K562 (cell line): ENCODE results near the gene RNU6-9. TPM values are rescaled to one million over a fixed set of nuclear protein-coding genes. Genes with fewer than 3 reads are reported as not detected.

Experiments used
- ATF1 ChIP-seq, 2 experiments: fragments of 450-650 bp in 1 of 2; IDR thresholded peaks; 2 replicates each; pipeline ENCODE4 v1.6.1; 2016; ENCODE audit warnings: missing compliant biosample characterization in 1 of 2, missing genetic modification characterization in 1 of 2
- ATF3 ChIP-seq, 2 experiments: fragments of 450-650 bp in 1 of 2; sonication (generic) in 1 of 2; formaldehyde crosslinking in 1 of 2; IDR thresholded peaks in 1 of 2; conservative IDR thresholded peaks in 1 of 2; 2 replicates each; pipeline versions ENCODE4 v1.6.1 to v1.8.1; 2016 to 2023; ENCODE audit warnings: mild to moderate bottlenecking in 2 of 2, moderate library complexity in 2 of 2, inconsistent platforms in 1 of 2, missing genetic modification reagents in 1 of 2
- CBX3 ChIP-seq, 2 experiments: IDR thresholded peaks; 1 replicate in 1 of 2; 2 replicates in 1 of 2; pipeline ENCODE4 v1.6.1; 2012; ENCODE audit warnings: inconsistent platforms in 2 of 2, low read length in 2 of 2, borderline replicate concordance in 1 of 2, control low read depth in 1 of 2
- E2F8 ChIP-seq: fragments of 450-650 bp; IDR thresholded peaks from 2 replicates; pipeline ENCODE4 v1.7.1; 2018; ENCODE audit warnings: mild to moderate bottlenecking, low read depth; ENCODE audit not compliant: partially characterized antibody
- FOSL1 ChIP-seq: fragments of 200-800 bp; sonication (Bioruptor generic); conservative IDR thresholded peaks from 2 replicates; pipeline ENCODE4 v1.6.1; 2016; ENCODE audit warnings: missing genetic modification characterization, missing compliant biosample characterization
- GATAD2A ChIP-seq: fragments of 450-650 bp; IDR thresholded peaks from 2 replicates; pipeline ENCODE4 v1.6.1; 2017
- HMGN3 ChIP-seq: IDR thresholded peaks from 2 replicates; pipeline ENCODE4 v1.6.1; 2011; ENCODE audit warnings: borderline replicate concordance, low read depth, mild to moderate bottlenecking, mixed read lengths, low read length; ENCODE audit not compliant: insufficient read length; ENCODE audit errors: extremely low read depth
- KDM1A ChIP-seq, 2 experiments: fragments of 450-650 bp; IDR thresholded peaks; 2 replicates each; pipeline ENCODE4 v1.6.1; 2016; ENCODE audit warnings: mild to moderate bottlenecking in 2 of 2
- MYBL2 ChIP-seq, 2 experiments: fragments of 450-650 bp in 1 of 2; sonication (generic) in 1 of 2; formaldehyde crosslinking in 1 of 2; IDR thresholded peaks; 2 replicates each; pipeline versions ENCODE4 v1.6.1 to v1.8.1; 2017 to 2022; ENCODE audit warnings: borderline replicate concordance in 1 of 2, inconsistent platforms in 1 of 2, low read depth in 1 of 2, mild to moderate bottlenecking in 1 of 2, missing genetic modification reagents in 1 of 2, moderate library complexity in 1 of 2
- NEUROD1 ChIP-seq: fragments of 150-350 bp; IDR thresholded peaks from 2 replicates; pipeline ENCODE4 v1.6.1; 2014; ENCODE audit warnings: borderline replicate concordance, low read length, low read depth; ENCODE audit not compliant: partially characterized antibody
- POLR2AphosphoS5 ChIP-seq: IDR thresholded peaks from 2 replicates; pipeline ENCODE4 v1.6.1; 2011; ENCODE audit warnings: mild to moderate bottlenecking, low read depth, low read length, moderate library complexity; ENCODE audit not compliant: control insufficient read depth, insufficient read depth
- POLR2G ChIP-seq: fragments of 200-400 bp; formaldehyde crosslinking; IDR thresholded peaks from 2 replicates; pipeline ENCODE4 v1.6.1; 2017; ENCODE audit warnings: low read depth, mild to moderate bottlenecking, antibody characterized with exemption, low read length, moderate library complexity
- RB1 ChIP-seq: fragments of 450-650 bp; IDR thresholded peaks from 2 replicates; pipeline ENCODE4 v1.6.1; 2017; ENCODE audit warnings: low read depth, mild to moderate bottlenecking
- SOX6 ChIP-seq: fragments of 450-650 bp; IDR thresholded peaks from 2 replicates; pipeline ENCODE4 v1.6.1; 2014; ENCODE audit warnings: mild to moderate bottlenecking
- TCF7 ChIP-seq: sonication (generic); IDR thresholded peaks from 2 replicates; pipeline ENCODE4 v1.6.1; 2016; ENCODE audit warnings: antibody characterized with exemption, borderline replicate concordance
- USF1 ChIP-seq: sonication (generic); formaldehyde crosslinking; IDR thresholded peaks from 2 replicates; pipeline ENCODE4 v1.9.0; 2022; ENCODE audit warnings: mild to moderate bottlenecking, missing genetic modification reagents
- YBX1 ChIP-seq: fragments of 450-650 bp; IDR thresholded peaks from 2 replicates; pipeline ENCODE4 v1.7.1; 2016; ENCODE audit warnings: mild to moderate bottlenecking
- polyA plus RNA-seq, 8 experiments: library from polyadenylated mRNA; depleted of rRNA in 4 of 8; stranded (reverse) in 5 of 8; unstranded in 3 of 8; fragments of >200 nt; fragmentation: Nextera tagmentation in 2 of 8; fragmentation: Illumina TruSeq in 1 of 8; extraction: Ambion mirVana in 2 of 8; extraction: Trizol in 1 of 8; gene quantifications; 2 replicates each; pipeline versions ENCODE4 v1.2.1 to v1.2.3, GENCODE V29; 2011 to 2014; ENCODE audit warnings: inconsistent platforms in 1 of 8, missing spikeins in 1 of 8
- total RNA-seq, 7 experiments: library from RNA; depleted of rRNA in 6 of 7; stranded (reverse); fragments of >200 nt in 6 of 7; fragmentation: Illumina TruSeq in 2 of 7; extraction: Trizol in 2 of 7; gene quantifications; 2 replicates each; pipeline versions ENCODE4 v1.2.1 to v1.2.3, GENCODE V29; 2011 to 2021; ENCODE audit warnings: low replicate concordance in 1 of 7
- TF ChIP-seq, protein P1 (sequence below), 2 experiments: IDR thresholded peaks; 2 replicates each; pipeline ENCODE4 v1.6.1; 2012; ENCODE audit warnings: improper control_type of control experiment in 2 of 2, low read depth in 2 of 2, low read length in 2 of 2, borderline replicate concordance in 1 of 2

RNU6-9 gene
- total and polyA plus RNA-seq, 9 of the 15 experiments (the other 6 are each of a cell fraction or from before 2014, with no cell fraction given): not detected

- TF ChIP-seq ATF3 (IDR thresholded peaks at IDR 0.05) (no peak; the same call in 1 of the 2 replicates), ATF3 (CRISPR knock-in tag; conservative IDR thresholded peaks at IDR 0.05) (0 out of 2 replicates have a peak, but pooled peaks have one; percentile 34), USF1 (CRISPR knock-in tag) (no peak), SOX6 (0 out of 2 replicates have a peak, but pooled peaks have one; percentile 40), ATF1 (CRISPR knock-in tag; IDR thresholded peaks at IDR 0.05) (peak; percentile 26; the same call in 1 of the 2 replicates), ATF1 (tag; IDR thresholded peaks at IDR 0.05) (no peak; the same call in 1 of the 2 replicates), POLR2AphosphoS5 (no peak), RB1 (peak; percentile 23; the same call in 1 of the 2 replicates), HMGN3 (peak; percentile 55), CBX3 (IDR thresholded peaks at IDR 0.05; ENCODE audit: borderline replicate concordance in 1 of 2, low read length in 2 of 2) (no peak; a peak in 1 of 3 replicates), E2F8 (peak; percentile 14), NEUROD1 (peak; percentile 85), YBX1 (no peak), FOSL1 (peak; percentile 71), MYBL2 (IDR thresholded peaks at IDR 0.05; ENCODE audit: low read depth) (no peak), MYBL2 (CRISPR knock-in tag; IDR thresholded peaks at IDR 0.05; ENCODE audit: borderline replicate concordance) (no peak), KDM1A (IDR thresholded peaks at IDR 0.05) (0 out of 4 replicates have a peak, but pooled peaks of 1 of the 2 experiments have one; percentile 6), POLR2G (peak; percentile 56), TCF7 (0 out of 2 replicates have a peak, but pooled peaks have one; percentile 26), GATAD2A (no peak)
- TF ChIP-seq, protein P1, sequence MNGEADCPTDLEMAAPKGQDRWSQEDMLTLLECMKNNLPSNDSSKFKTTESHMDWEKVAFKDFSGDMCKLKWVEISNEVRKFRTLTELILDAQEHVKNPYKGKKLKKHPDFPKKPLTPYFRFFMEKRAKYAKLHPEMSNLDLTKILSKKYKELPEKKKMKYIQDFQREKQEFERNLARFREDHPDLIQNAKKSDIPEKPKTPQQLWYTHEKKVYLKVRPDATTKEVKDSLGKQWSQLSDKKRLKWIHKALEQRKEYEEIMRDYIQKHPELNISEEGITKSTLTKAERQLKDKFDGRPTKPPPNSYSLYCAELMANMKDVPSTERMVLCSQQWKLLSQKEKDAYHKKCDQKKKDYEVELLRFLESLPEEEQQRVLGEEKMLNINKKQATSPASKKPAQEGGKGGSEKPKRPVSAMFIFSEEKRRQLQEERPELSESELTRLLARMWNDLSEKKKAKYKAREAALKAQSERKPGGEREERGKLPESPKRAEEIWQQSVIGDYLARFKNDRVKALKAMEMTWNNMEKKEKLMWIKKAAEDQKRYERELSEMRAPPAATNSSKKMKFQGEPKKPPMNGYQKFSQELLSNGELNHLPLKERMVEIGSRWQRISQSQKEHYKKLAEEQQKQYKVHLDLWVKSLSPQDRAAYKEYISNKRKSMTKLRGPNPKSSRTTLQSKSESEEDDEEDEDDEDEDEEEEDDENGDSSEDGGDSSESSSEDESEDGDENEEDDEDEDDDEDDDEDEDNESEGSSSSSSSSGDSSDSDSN (IDR thresholded peaks at IDR 0.05; ENCODE audit: borderline replicate concordance in 1 of 2, low read depth in 2 of 2, low read length in 2 of 2): peak; percentile 100
Measured at GRCh38 chr19:925526-926322, 32.4 kb downstream of the RNU6-9 start, which contains the start of gene ARID3A (continued).
